K562 (cell line): ENCODE results near the gene ROBO1. TPM values are rescaled to one million over a fixed set of nuclear protein-coding genes. Genes with fewer than 3 reads are reported as not detected.

Experiments used
- ATAC-seq: fragments of 200-7000 bp; cut with Tn5 transposase; 3 replicates; pipeline ENCODE4 v1.9.1; 2020; ENCODE audit warnings: moderate library complexity
- BruUV-seq: library from RNA; stranded (reverse); fragments of 400-500 nt; replicated peaks from 2 replicates; lab custom pipeline; 2021; lab: Mats Ljungman, UMichigan
- CTCF ChIA-PET: fragments of 300-600 bp; formaldehyde crosslinking; extraction: SDS; loops from one replicate; lab custom pipeline; 2021; ENCODE audit warnings: low intra/inter-chr PET ratio; lab: Yijun Ruan, JAX
- POLR2A ChIA-PET: fragments of 300-600, 350-650 bp; sonication (Branson Sonifier 250); formaldehyde crosslinking; extraction: SDS; loops from one replicate; lab custom pipeline; 2021; ENCODE audit warnings: antibody characterized with exemption, inconsistent platforms; lab: Yijun Ruan, JAX
- DNase-seq, 4 experiments: peaks; one replicate each; pipeline versions ENCODE4 v3.0.0 to v3.0.0-alpha.2; 2011 to 2018; ENCODE audit warnings: low spot score in 3 of 4, mixed read lengths in 3 of 4; ENCODE audit errors: extremely low read depth in 1 of 4
- FAIRE-seq: peaks from 2 replicates; lab custom pipeline; 2011; peaks lifted over from hg19 to GRCh38; lab: Jason Lieb, UNC
- H2AFZ ChIP-seq: 2 replicates; pipeline ENCODE4 v1.6.0; 2011; ENCODE audit warnings: low read depth, low read length, control low read depth, inconsistent platforms
- H3K27ac ChIP-seq: fragments of 200-600 bp; 3 replicates; pipeline ENCODE4 v1.8.0; 2011; ENCODE audit warnings: low read depth, mild to moderate bottlenecking, control low read depth, inconsistent platforms, low read length, moderate library complexity, mixed read lengths; ENCODE audit errors: extremely low read depth
- H3K27me3 ChIP-seq, 2 experiments: fragments of 300-600 bp in 1 of 2; 2 replicates in 1 of 2; 3 replicates in 1 of 2; pipeline versions ENCODE4 v1.6.0 to v1.8.0; 2011; ENCODE audit warnings: inconsistent platforms in 2 of 2, low read length in 2 of 2, mild to moderate bottlenecking in 1 of 2, mixed read lengths in 1 of 2, moderate library complexity in 1 of 2; ENCODE audit not compliant: control insufficient read depth in 2 of 2, insufficient read depth in 2 of 2
- H3K36me3 ChIP-seq: fragments of 300-600 bp; 3 replicates; pipeline ENCODE4 v1.8.0; 2011; ENCODE audit warnings: mild to moderate bottlenecking, low read length, inconsistent platforms; ENCODE audit not compliant: control insufficient read depth, insufficient read depth
- H3K4me1 ChIP-seq, 2 experiments: fragments of 200-600 bp in 1 of 2; replicated peaks in 1 of 2; 2 replicates in 1 of 2; 3 replicates in 1 of 2; pipeline versions ENCODE4 v1.5.1 to v1.8.0; 2011; ENCODE audit warnings: inconsistent platforms in 2 of 2, low read length in 2 of 2, mild to moderate bottlenecking in 1 of 2, mixed read lengths in 1 of 2, moderate library complexity in 1 of 2; ENCODE audit not compliant: control insufficient read depth in 2 of 2, insufficient read depth in 2 of 2
- H3K4me2 ChIP-seq: 2 replicates; pipeline ENCODE4 v1.6.1; 2011; ENCODE audit warnings: low read length, control low read depth, inconsistent platforms, mixed read lengths; ENCODE audit not compliant: insufficient read depth
- H3K4me3 ChIP-seq: fragments of 200-600 bp; sonication (generic), shearing (Covaris generic); 2 replicates; pipeline ENCODE4 v1.5.1; 2016; ENCODE audit warnings: control low read depth, inconsistent platforms
- H3K79me2 ChIP-seq: fragments of 200-600 bp; 3 replicates; pipeline ENCODE4 v1.8.0; 2011; ENCODE audit warnings: low read length, inconsistent platforms; ENCODE audit not compliant: control insufficient read depth, insufficient read depth
- H3K9ac ChIP-seq, 2 experiments: 2 replicates each; pipeline versions ENCODE4 v1.6.0 to v1.6.1; 2011; ENCODE audit warnings: low read depth in 2 of 2, low read length in 2 of 2, control low read depth in 1 of 2, inconsistent platforms in 1 of 2, mild to moderate bottlenecking in 1 of 2, mixed read lengths in 1 of 2; ENCODE audit not compliant: insufficient read depth in 1 of 2
- H3K9me1 ChIP-seq: one replicate; pipeline ENCODE4 v1.6.0; 2011; ENCODE audit warnings: inconsistent platforms, mild to moderate bottlenecking, low read length, moderate library complexity; ENCODE audit not compliant: control insufficient read depth, insufficient read depth
- H3K9me3 ChIP-seq: replicated peaks from 2 replicates; pipeline ENCODE4 v1.5.1; 2011; ENCODE audit warnings: low read depth, low read length, inconsistent platforms; ENCODE audit not compliant: control insufficient read depth, insufficient read depth
- H4K20me1 ChIP-seq: replicated peaks from 2 replicates; pipeline ENCODE4 v1.6.1; 2011; ENCODE audit warnings: low read length, inconsistent platforms, mixed read lengths; ENCODE audit not compliant: control insufficient read depth, insufficient read depth
- ATF7 ChIP-seq: fragments of 450-650 bp; IDR thresholded peaks from 2 replicates; pipeline ENCODE4 v1.7.1; 2014; ENCODE audit warnings: mild to moderate bottlenecking, moderate library complexity
- BDP1 ChIP-seq: IDR thresholded peaks from 3 replicates; pipeline ENCODE4 v1.6.1; 2011; ENCODE audit not compliant: insufficient read length, insufficient read depth
- ELK3 ChIP-seq: fragments of 450-650 bp; formaldehyde crosslinking; IDR thresholded peaks from 2 replicates; pipeline ENCODE4 v1.4.0; 2020; ENCODE audit warnings: mild to moderate bottlenecking
- ETS2 ChIP-seq: IDR thresholded peaks from 2 replicates; pipeline ENCODE4 v1.6.1; 2016; ENCODE audit warnings: borderline replicate concordance, missing genetic modification characterization, mild to moderate bottlenecking, moderate library complexity, missing compliant biosample characterization; ENCODE audit not compliant: poor library complexity, severe bottlenecking
- FOS ChIP-seq: IDR thresholded peaks from 3 replicates; pipeline ENCODE4 v1.6.1; 2011; ENCODE audit not compliant: insufficient read length; ENCODE audit errors: extremely low read depth
- HDGF ChIP-seq: fragments of 450-650 bp; IDR thresholded peaks from 2 replicates; pipeline ENCODE4 v1.6.1; 2016
- MAFG ChIP-seq: fragments of 450-650 bp; conservative IDR thresholded peaks from 2 replicates; pipeline ENCODE4 v1.6.1; 2016; ENCODE audit warnings: missing genetic modification characterization, missing compliant biosample characterization
- SOX6 ChIP-seq: fragments of 450-650 bp; IDR thresholded peaks from 2 replicates; pipeline ENCODE4 v1.6.1; 2014; ENCODE audit warnings: mild to moderate bottlenecking
- TCF7 ChIP-seq: sonication (generic); IDR thresholded peaks from 2 replicates; pipeline ENCODE4 v1.6.1; 2016; ENCODE audit warnings: antibody characterized with exemption, borderline replicate concordance
- TCFL5 ChIP-seq: fragments of 250-450 bp; sonication (Bioruptor Pico); conservative IDR thresholded peaks from 2 replicates; pipeline ENCODE4 v1.6.1; 2021; ENCODE audit warnings: mild to moderate bottlenecking, moderate library complexity, matching md5 sums
- ZNF253 ChIP-seq: fragments of 250-450 bp; sonication (Bioruptor Pico); conservative IDR thresholded peaks from 2 replicates; pipeline ENCODE4 v1.6.1; 2021; ENCODE audit warnings: mild to moderate bottlenecking
- ZNF511 ChIP-seq: sonication (generic); formaldehyde crosslinking; IDR thresholded peaks from 2 replicates; pipeline ENCODE4 v1.8.0; 2022; ENCODE audit warnings: mild to moderate bottlenecking, missing genetic modification reagents
- ZNF518B ChIP-seq: fragments of 250-450 bp; sonication (Bioruptor Pico); IDR thresholded peaks from 2 replicates; pipeline ENCODE4 v1.5.0; 2021; ENCODE audit warnings: mild to moderate bottlenecking, moderate library complexity
- ZNF717 ChIP-seq: fragments of 250-450 bp; sonication (Bioruptor Pico); IDR thresholded peaks from 2 replicates; pipeline ENCODE4 v1.5.0; 2021
- WGBS: fragments of 100-300 bp; shearing (Covaris generic); methylation state at CpG from one replicate; pipeline ENCODE4 v1.1.6; 2016; ENCODE audit warnings: low coverage, mixed read lengths; ENCODE audit not compliant: insufficient coverage; ENCODE audit errors: missing lambda C conversion rate; 5-methylcytosine and 5-hydroxymethylcytosine counted together
- in situ Hi-C: fragments of 300-500 bp; cut with MboI; formaldehyde crosslinking; loops from 4 replicates; pipeline ENCODE4 v1.15.0; 2018; ENCODE audit warnings: inconsistent platforms, mixed read lengths
- intact Hi-C: fragments of 100-400 bp; cut with micrococcal nuclease; formaldehyde crosslinking; loops from 2 replicates; pipeline ENCODE4 v1.14.2; 2022
- polyA plus RNA-seq, 8 experiments: library from polyadenylated mRNA; depleted of rRNA in 4 of 8; stranded (reverse) in 5 of 8; unstranded in 3 of 8; fragments of >200 nt; fragmentation: Nextera tagmentation in 2 of 8; fragmentation: Illumina TruSeq in 1 of 8; extraction: Ambion mirVana in 2 of 8; extraction: Trizol in 1 of 8; gene quantifications; 2 replicates each; pipeline versions ENCODE4 v1.2.1 to v1.2.3, GENCODE V29; 2011 to 2014; ENCODE audit warnings: inconsistent platforms in 1 of 8, missing spikeins in 1 of 8
- total RNA-seq, 7 experiments: library from RNA; depleted of rRNA in 6 of 7; stranded (reverse); fragments of >200 nt in 6 of 7; fragmentation: Illumina TruSeq in 2 of 7; extraction: Trizol in 2 of 7; gene quantifications; 2 replicates each; pipeline versions ENCODE4 v1.2.1 to v1.2.3, GENCODE V29; 2011 to 2021; ENCODE audit warnings: low replicate concordance in 1 of 7

The ROBO1 gene
- total and polyA plus RNA-seq, 9 of the 15 experiments (the other 6 are each of a cell fraction or from before 2014, with no cell fraction given): 0.01 to 0.53 (median 0.17) TPM; not detected in 5

- Histone ChIP-seq H3K27me3 (no peaks in the 10 kb centered on the region), H4K20me1 (no peaks in the 10 kb centered on the region), H2AFZ (no peak overlapping the region), H3K9me1 (no peaks in the 10 kb centered on the region), H3K4me2 (no peak overlapping the region), H3K27ac (no peak overlapping the region), H3K36me3 (no peaks in the 10 kb centered on the region), H3K9ac (no peak overlapping the region), H3K9me3 (no peaks in the 10 kb centered on the region), H3K4me3 (no peak overlapping the region), H3K79me2 (no peaks in the 10 kb centered on the region), H3K4me1 (no peaks in the 10 kb centered on the region)
- whole genome bisulfite sequencing: 0% methylated on average over 6 of the region's 8 CpGs
- in situ Hi-C loops (no loop called here), intact Hi-C loops (no loop called here)
- ChIA-PET POLR2A (no interaction called here), CTCF (no interaction called here)
- FAIRE-seq (no peak), DNase-seq (no peak), ATAC-seq (no peak)
- no TSS peak for BruUV-seq
- TF ChIP-seq SOX6 (no peak), ZNF253 (CRISPR knock-in tag) (no peak), ETS2 (tag) (no peak), ZNF511 (no peak), ZNF717 (no peak), TCF7 (no peak), ELK3 (CRISPR knock-in tag) (no peak), BDP1 (no peak), ZNF518B (CRISPR knock-in tag) (no peak), TCFL5 (CRISPR knock-in tag) (no peak), ATF7 (no peak), MAFG (tag) (no peak), FOS (no peak), HDGF (no peak)
Observed at GRCh38 chr3:79016587-79017376, 751.0 kb downstream of the ROBO1 start.
